ENCODE measurements around the gene ZBTB43. TPM values are rescaled to one million over a fixed set of nuclear protein-coding genes. Genes with fewer than 3 reads are reported as not detected.

The ZBTB43 gene
- total RNA-seq, 4 donors from 2014 or later: 3.5 to 22.2 (median 11.0) TPM

- DNase-seq: no peak
- Histone ChIP-seq H3K27ac (no peak overlapping the region), H3K36me3 (no peaks in the 10 kb centered on the region)
Observed at GRCh38 chr9:126790561-126790960, 14.3 kb upstream of the ZBTB43 start.

GRCh38 chr9:126791406-126792230, 13.2 kb upstream of the ZBTB43 start:
- Histone ChIP-seq H3K4me1 (no peaks in the 10 kb centered on the region), H3K4me3 (no peak overlapping the region), H3K9me3 (no peaks in the 10 kb centered on the region), H3K27ac (no peak overlapping the region), H3K27me3 (no peaks in the 10 kb centered on the region), H3K36me3 (no peaks in the 10 kb centered on the region)
- intact Hi-C loops (cut with DNase I; ENCODE audit: low total_unique reads): no loop called here
- DNase-seq: no peak
- no peak for TF ChIP-seq POLR2A (IDR thresholded peaks at IDR 0.05)
- no peak for TF ChIP-seq CTCF (IDR thresholded peaks at IDR 0.05)

More at GRCh38 chr9:126790561-126790960, 14.3 kb upstream of the ZBTB43 start:
- no peaks in the 10 kb centered on the region for H3K4me1 ChIP-seq
- no peaks in the 10 kb centered on the region for H3K27me3 ChIP-seq
- H3K9me3 ChIP-seq: no peaks in the 10 kb centered on the region
- no peak overlapping the region for H3K4me3 ChIP-seq
- intact Hi-C loops (cut with DNase I; ENCODE audit: low total_unique reads): no loop called here
- TF ChIP-seq POLR2A (IDR thresholded peaks at IDR 0.05) (no peak), CTCF (IDR thresholded peaks at IDR 0.05) (no peak)

- TF ChIP-seq POLR2A (IDR thresholded peaks at IDR 0.05) (no peak), CTCF (IDR thresholded peaks at IDR 0.05) (no peak)
Observed at GRCh38 chr9:126793686-126794417, 11.0 kb upstream of the ZBTB43 start.

DNA sequence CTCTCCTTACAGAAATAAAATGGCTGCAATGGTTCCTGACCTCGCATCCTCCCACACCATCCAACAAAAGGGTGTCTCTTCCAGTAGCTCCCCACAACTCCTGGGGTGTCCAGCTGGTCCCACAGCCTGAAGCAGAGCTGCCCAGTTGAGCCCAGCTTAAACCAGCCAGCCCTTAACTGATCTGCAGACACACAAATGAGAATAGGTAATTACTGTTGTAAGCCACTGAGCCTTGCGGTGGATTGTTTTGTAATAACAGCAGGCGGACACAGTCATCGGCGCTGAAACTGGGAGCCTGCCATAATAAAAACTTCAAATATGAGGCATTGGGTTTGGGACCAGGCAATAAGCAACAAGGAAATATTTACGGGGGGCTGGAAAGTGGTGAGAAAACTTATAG, 10.4 kb upstream of the ZBTB43 start:
- H3K36me3 ChIP-seq: no peaks in the 10 kb centered on the region
- no peak overlapping the region for H3K4me3 ChIP-seq
- no peaks in the 10 kb centered on the region for H3K9me3 ChIP-seq
- intact Hi-C loops (cut with DNase I; ENCODE audit: low total_unique reads): no loop called here
- no peak for TF ChIP-seq POLR2A (IDR thresholded peaks at IDR 0.05)
- no peak overlapping the region for H3K27ac ChIP-seq
- no peak for DNase-seq
- no peaks in the 10 kb centered on the region for H3K4me1 ChIP-seq
- no peaks in the 10 kb centered on the region for H3K27me3 ChIP-seq

More at GRCh38 chr9:126793686-126794417, 11.0 kb upstream of the ZBTB43 start:
- Histone ChIP-seq H3K4me1 (no peaks in the 10 kb centered on the region), H3K36me3 (no peaks in the 10 kb centered on the region), H3K27ac (no peak overlapping the region), H3K27me3 (no peaks in the 10 kb centered on the region), H3K4me3 (no peak overlapping the region), H3K9me3 (no peaks in the 10 kb centered on the region)
- DNase-seq: no peak
- intact Hi-C loops (cut with DNase I; ENCODE audit: low total_unique reads): no loop called here

DNA sequence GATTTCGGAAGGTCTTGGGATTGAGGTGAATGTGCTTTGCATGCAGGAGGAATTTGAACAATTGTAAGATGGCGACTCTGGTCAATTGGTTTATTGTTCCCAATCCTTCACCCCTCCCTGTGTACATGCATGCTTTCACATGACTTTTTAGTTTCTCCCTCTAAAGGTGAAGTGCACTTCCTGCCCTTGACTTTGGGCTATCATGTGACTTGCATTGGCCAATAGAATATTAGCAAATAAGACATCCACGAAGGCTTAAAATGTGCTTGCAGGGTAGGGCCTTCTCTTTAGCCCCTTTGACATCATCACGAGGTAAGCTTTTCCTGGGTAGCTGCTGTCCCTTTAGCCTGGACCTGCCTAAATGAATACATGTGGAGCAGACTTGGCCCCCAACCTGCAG, 8.1 kb upstream of the ZBTB43 start:
- no peak for TF ChIP-seq CTCF (IDR thresholded peaks at IDR 0.05)
- TF ChIP-seq POLR2A (IDR thresholded peaks at IDR 0.05): no peak
- Histone ChIP-seq H3K4me1 (no peaks in the 10 kb centered on the region), H3K27ac (no peak overlapping the region), H3K27me3 (no peaks in the 10 kb centered on the region), H3K4me3 (no peak overlapping the region), H3K36me3 (no peaks in the 10 kb centered on the region), H3K9me3 (no peaks in the 10 kb centered on the region)
- intact Hi-C loops (cut with DNase I; ENCODE audit: low total_unique reads): no loop called here
- DNase-seq: no peak

Data from uterus (tissue), 4 donors.